ENCODE results near the gene PLXNC1.
A peak's percentile ranks its signal among the peaks of the same experiment; 100 is the strongest.

PLXNC1 gene

GRCh38 chr12:94245631-94246383 is 97.4 kb downstream of the PLXNC1 start:
- no peak for DNase-seq

GRCh38 chr12:94247246-94247645 is 98.9 kb downstream of the PLXNC1 start:
- DNase-seq = no peak

GRCh38 chr12:94248582-94248981 is 100.2 kb downstream of the PLXNC1 start:
- no peak for DNase-seq

GRCh38 chr12:94250130-94250529 is 101.8 kb downstream of the PLXNC1 start:
- DNase-seq = no peak

GRCh38 chr12:94254270-94254669 is 105.9 kb downstream of the PLXNC1 start:
- DNase-seq = no peak

GRCh38 chr12:94255006-94255405 is 106.6 kb downstream of the PLXNC1 start:
- no peak for DNase-seq

GRCh38 chr12:94255428-94255827 is 107.1 kb downstream of the PLXNC1 start:
- no peak for DNase-seq

GRCh38 chr12:94258593-94258992 is 110.2 kb downstream of the PLXNC1 start:
- DNase-seq = no peak

- DNase-seq = no peak
Observed at GRCh38 chr12:94260017-94260416, 111.6 kb downstream of the PLXNC1 start.

- no peak for DNase-seq
Observed at GRCh38 chr12:94260717-94261116, 112.3 kb downstream of the PLXNC1 start.

- no peak for DNase-seq
Observed at GRCh38 chr12:94261119-94261518, 112.7 kb downstream of the PLXNC1 start.

- DNase-seq = no peak
Observed at GRCh38 chr12:94261786-94262185, 113.4 kb downstream of the PLXNC1 start.

- DNase-seq = peak; percentile 24 to 48 (median 36)
Observed at GRCh38 chr12:94262228-94263010, 114.0 kb downstream of the PLXNC1 start.

GRCh38 chr12:94263011-94263811 is 114.8 kb downstream of the PLXNC1 start:
- DNase-seq = peak in 2 of 4 experiments; percentile 29 to 50

GRCh38 chr12:94263905-94264561 is 115.7 kb downstream of the PLXNC1 start:
- DNase-seq = no peak

- no peak for DNase-seq
Observed at GRCh38 chr12:94264736-94265485, 116.5 kb downstream of the PLXNC1 start.

GRCh38 chr12:94265539-94265938 is 117.2 kb downstream of the PLXNC1 start:
- DNase-seq = no peak

- DNase-seq = no peak
Observed at GRCh38 chr12:94265966-94266745, 117.8 kb downstream of the PLXNC1 start.

- DNase-seq = no peak
Observed at GRCh38 chr12:94266796-94267536, 118.6 kb downstream of the PLXNC1 start.

- DNase-seq = no peak
Observed at GRCh38 chr12:94267537-94267872, 119.1 kb downstream of the PLXNC1 start.

All from activated CD4-positive, CD25-positive, alpha-beta regulatory T cell (primary cell).